Measurements from ENCODE around the gene OSM. TPM values are rescaled to one million over a fixed set of nuclear protein-coding genes. Genes with fewer than 3 reads are reported as not detected.

Gene OSM
- total RNA-seq, 3 donors from 2014 or later = 1.3 to 2.5 (median 1.3) TPM

- no peaks in the 10 kb centered on the region for H3K36me3 ChIP-seq
- no peak for DNase-seq (ENCODE audit: low spot score in 2 of 2)
- peak overlapping the region; percentile 88 to 96 for H3K27ac ChIP-seq
- H3K9me3 ChIP-seq = no peaks in the 10 kb centered on the region
- no peak overlapping the region for H3K4me3 ChIP-seq
- TF ChIP-seq POLR2A (IDR thresholded peaks at IDR 0.05) = no peak
- no peak for TF ChIP-seq POLR2AphosphoS5 (IDR thresholded peaks at IDR 0.05)
- no peak for TF ChIP-seq CTCF (IDR thresholded peaks at IDR 0.05)
- intact Hi-C loops (cut with DNase I; ENCODE audit: low total_unique reads) = no loop called here
- peaks cover 25 to 46% of the 10 kb centered on the region in 2 donors for H3K4me1 ChIP-seq
- no peaks in the 10 kb centered on the region for H3K27me3 ChIP-seq
Observed at GRCh38 chr22:30312053-30312452, 45.4 kb upstream of the OSM start.

- Histone ChIP-seq H3K4me1 (peaks cover 29 to 54% of the 10 kb centered on the region in 2 donors), H3K4me3 (peak overlapping the region in 1 of 3 donors; percentile 29), H3K9me3 (no peaks in the 10 kb centered on the region), H3K36me3 (no peaks in the 10 kb centered on the region), H3K27me3 (no peaks in the 10 kb centered on the region), H3K27ac (peak overlapping the region; percentile 88 to 96)
- TF ChIP-seq POLR2AphosphoS5 (IDR thresholded peaks at IDR 0.05) (no peak), POLR2A (IDR thresholded peaks at IDR 0.05) (no peak), CTCF (IDR thresholded peaks at IDR 0.05) (no peak)
- DNase-seq (ENCODE audit: low spot score in 2 of 2) = peak; percentile 78 to 81
- intact Hi-C loops (cut with DNase I; ENCODE audit: low total_unique reads) = no loop called here
Observed at GRCh38 chr22:30310881-30311771, 44.5 kb upstream of the OSM start.

DNA sequence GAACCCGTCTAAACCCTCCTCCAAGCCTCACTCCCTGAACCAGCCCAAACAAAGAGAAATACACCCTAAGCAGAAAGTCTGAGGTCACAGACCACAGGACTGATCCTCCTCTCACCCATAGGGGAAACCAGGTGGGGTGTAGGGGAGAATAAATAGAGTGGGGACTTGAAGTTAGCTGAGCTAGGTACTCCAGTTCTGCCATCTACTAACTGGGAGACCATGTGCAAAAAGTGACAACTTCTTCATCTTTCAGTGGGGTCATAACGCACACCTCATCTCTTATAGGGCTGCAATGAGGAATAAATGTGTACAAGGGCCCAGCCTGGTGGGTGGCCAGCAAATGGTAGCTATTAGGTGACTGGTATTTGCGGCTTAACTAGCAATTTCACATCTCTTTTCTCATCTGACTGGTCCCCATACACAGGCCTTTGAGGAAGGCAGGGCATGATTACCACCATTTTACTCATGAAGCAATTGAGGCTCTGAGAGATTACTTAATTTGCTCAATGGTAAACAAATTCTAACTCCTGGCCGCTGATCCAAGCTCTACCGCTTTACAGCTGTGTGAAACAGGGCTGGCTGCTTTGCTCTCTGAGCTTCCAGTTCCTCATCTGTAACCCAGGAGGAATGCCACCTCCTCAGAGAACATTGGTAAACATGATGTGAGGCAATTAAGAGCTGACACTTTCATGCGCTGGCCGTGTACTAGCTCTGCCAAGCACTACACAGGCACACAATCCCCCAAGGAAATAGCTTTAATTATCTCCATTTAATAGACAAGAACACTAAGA lies 43.5 kb upstream of the OSM start:
- TF ChIP-seq POLR2A (IDR thresholded peaks at IDR 0.05) (no peak), CTCF (IDR thresholded peaks at IDR 0.05) (no peak), POLR2AphosphoS5 (IDR thresholded peaks at IDR 0.05) (peak in 1 of 3 donors; percentile 37)
- peak in 1 of 2 donors; percentile 72 for DNase-seq (ENCODE audit: low spot score in 2 of 2)

DNA sequence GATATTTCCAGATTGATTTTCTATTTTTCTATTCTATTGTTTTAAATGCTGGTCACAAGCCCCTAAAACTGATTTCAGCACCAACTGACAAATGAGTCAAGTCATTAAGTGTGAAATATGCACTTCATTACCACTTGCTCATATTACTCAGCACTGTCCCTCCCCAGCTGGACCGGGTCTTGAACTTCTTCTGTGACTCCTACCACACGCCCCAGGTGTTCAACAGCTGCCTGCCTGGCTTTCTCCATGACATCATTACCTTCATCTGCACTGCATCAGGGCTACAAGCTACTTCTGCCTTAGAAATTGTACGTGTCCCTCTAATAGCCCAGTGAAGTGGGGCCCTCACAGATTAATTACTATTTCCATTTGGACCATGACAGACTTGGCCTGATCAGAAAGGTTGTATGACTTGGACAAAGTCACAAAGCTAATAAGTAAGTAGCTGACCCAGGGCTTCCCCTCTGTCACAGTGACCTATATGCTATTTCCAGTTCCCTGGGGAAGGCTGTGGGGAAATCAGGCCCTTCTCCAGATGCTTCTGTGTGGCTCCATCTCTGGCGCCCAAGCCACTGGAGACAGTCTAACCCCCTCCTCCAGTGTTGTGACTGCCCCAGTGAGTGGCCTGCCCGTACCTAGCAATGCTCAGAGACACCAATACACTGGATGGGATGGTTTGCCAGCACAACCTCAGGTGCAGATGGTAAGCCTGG lies 42.0 kb upstream of the OSM start:
- H3K27me3 ChIP-seq = no peaks in the 10 kb centered on the region
- H3K9me3 ChIP-seq = no peaks in the 10 kb centered on the region
- peaks cover 40 to 79% of the 10 kb centered on the region in 2 donors for H3K4me1 ChIP-seq
- H3K4me3 ChIP-seq = no peak overlapping the region
- no peaks in the 10 kb centered on the region for H3K36me3 ChIP-seq
- DNase-seq (ENCODE audit: low spot score in 2 of 2) = no peak
- H3K27ac ChIP-seq = peak overlapping the region; percentile 88 to 96
- TF ChIP-seq POLR2AphosphoS5 (IDR thresholded peaks at IDR 0.05) = no peak
- TF ChIP-seq POLR2A (IDR thresholded peaks at IDR 0.05) = no peak
- no peak for TF ChIP-seq CTCF (IDR thresholded peaks at IDR 0.05)
- intact Hi-C loops (cut with DNase I; ENCODE audit: low total_unique reads) = no loop called here

More for the DNA sequence above, 43.5 kb upstream of the OSM start:
- Histone ChIP-seq H3K9me3 (no peaks in the 10 kb centered on the region), H3K27me3 (no peaks in the 10 kb centered on the region), H3K4me1 (peaks cover 38 to 64% of the 10 kb centered on the region in 2 donors), H3K36me3 (no peaks in the 10 kb centered on the region), H3K27ac (peak overlapping the region; percentile 88 to 96), H3K4me3 (peak overlapping the region in 1 of 3 donors; percentile 3)
- intact Hi-C loops (cut with DNase I; ENCODE audit: low total_unique reads) = no loop called here
